CD4-positive, alpha-beta memory T cell (primary cell): Measurements from ENCODE around the gene SNED1. TPM values are rescaled to one million over a fixed set of nuclear protein-coding genes. Genes with fewer than 3 reads are reported as not detected.
A peak's percentile ranks its signal among the peaks of the same experiment; 100 is the strongest.

ENCODE experiments used
- CTCF ChIA-PET: fragments of 350-600 bp; sonication (Branson Sonifier 250); formaldehyde crosslinking; loops from one replicate; lab custom pipeline; 2021; ENCODE audit warnings: inconsistent platforms; ENCODE audit not compliant: partially characterized antibody; lab: Charles Lee
- POLR2A ChIA-PET: fragments of 350-600 bp; sonication (Branson Sonifier 250); formaldehyde crosslinking; loops from one replicate; lab custom pipeline; 2021; ENCODE audit not compliant: partially characterized antibody; lab: Charles Lee
- DNase-seq, 5 donors: peaks; one replicate each; pipeline versions ENCODE4 v3.0.0 to v3.0.0-alpha.2; 2020 to 2022; ENCODE audit warnings: mixed read lengths in 1 of 5
- H3K27ac ChIP-seq: one replicate; pipeline ENCODE4 v1.7.0; 2013; ENCODE audit warnings: low read depth, low read length
- H3K27me3 ChIP-seq: 2 replicates; pipeline ENCODE4 v1.7.0; 2013; ENCODE audit warnings: mild to moderate bottlenecking, low read length, moderate library complexity; ENCODE audit not compliant: insufficient read depth
- H3K36me3 ChIP-seq: 2 replicates; pipeline ENCODE4 v1.7.0; 2013; ENCODE audit warnings: mild to moderate bottlenecking, low read length, moderate library complexity; ENCODE audit not compliant: insufficient read depth
- H3K4me1 ChIP-seq: 2 replicates; pipeline ENCODE4 v1.7.0; 2013; ENCODE audit warnings: mild to moderate bottlenecking, low read length, moderate library complexity; ENCODE audit not compliant: insufficient read depth
- H3K4me3 ChIP-seq, 2 donors: one replicate each; pipeline ENCODE4 v1.7.0; 2013; ENCODE audit warnings: low read length in 2 of 2, mild to moderate bottlenecking in 1 of 2
- H3K9me3 ChIP-seq, 2 donors: one replicate each; pipeline ENCODE4 v1.7.0; 2013; ENCODE audit warnings: low read length in 2 of 2, control low read depth in 1 of 2; ENCODE audit not compliant: control insufficient read depth in 1 of 2
- H3K27ac Mint-ChIP-seq, 7 donors: one replicate each; pipeline ENCODE4 v1.8.0; 2020 to 2021; ENCODE audit warnings: mixed read lengths in 7 of 7, mild to moderate bottlenecking in 6 of 7, inconsistent platforms in 3 of 7, moderate library complexity in 3 of 7
- H3K27me3 Mint-ChIP-seq, 2 donors: one replicate each; pipeline ENCODE4 v1.8.0; 2020 to 2021; ENCODE audit warnings: mixed read lengths in 2 of 2
- H3K36me3 Mint-ChIP-seq, 2 donors: one replicate each; pipeline ENCODE4 v1.8.0; 2020 to 2021; ENCODE audit warnings: mixed read lengths in 2 of 2, inconsistent platforms in 1 of 2, mild to moderate bottlenecking in 1 of 2
- H3K4me1 Mint-ChIP-seq, 4 donors: one replicate each; pipeline ENCODE4 v1.8.0; 2020 to 2021; ENCODE audit warnings: mixed read lengths in 4 of 4, mild to moderate bottlenecking in 1 of 4
- H3K4me3 Mint-ChIP-seq, 8 donors: one replicate each; pipeline ENCODE4 v1.8.0; 2020 to 2021; ENCODE audit warnings: mixed read lengths in 8 of 8, mild to moderate bottlenecking in 7 of 8, moderate library complexity in 6 of 8, inconsistent platforms in 3 of 8
- H3K9me3 Mint-ChIP-seq, 8 donors: one replicate each; pipeline ENCODE4 v1.8.0; 2020 to 2021; ENCODE audit warnings: mixed read lengths in 8 of 8, mild to moderate bottlenecking in 5 of 8, inconsistent platforms in 3 of 8, moderate library complexity in 1 of 8
- intact Hi-C: fragments of 100-400 bp; cut with micrococcal nuclease; formaldehyde crosslinking; loops from one replicate; pipeline ENCODE4 v1.15.1; 2023
- polyA plus RNA-seq, 2 donors: library from polyadenylated mRNA; unstranded; fragments of 300-500 nt; fragmentation: Illumina TruSeq; gene quantifications; one replicate each; pipeline ENCODE4 v1.2.3, GENCODE V29; 2021
- total RNA-seq, 2 experiments: library from RNA; stranded (reverse); gene quantifications; one replicate each; pipeline ENCODE4 v1.2.3, GENCODE V29; 2021

Gene SNED1
- total and polyA plus RNA-seq, 4 experiments from 2014 or later = 1.6 to 90.1 (median 44.2) TPM

GRCh38 chr2:240966457-240966905 lies 31.9 kb upstream of the SNED1 start:
- no peaks in the 10 kb centered on the region for H3K36me3 ChIP-seq
- Mint-ChIP-seq H3K4me3 (no peak overlapping the region), H3K27ac (no peak overlapping the region), H3K36me3 (no peaks in the 10 kb centered on the region), H3K27me3 (peaks cover 0 to 5% of the 10 kb centered on the region in 2 donors), H3K9me3 (peaks cover 0 to 2% (median 0%) of the 10 kb centered on the region in 8 donors), H3K4me1 (no peaks in the 10 kb centered on the region)
- no peaks in the 10 kb centered on the region for H3K9me3 ChIP-seq
- POLR2A ChIA-PET = no interaction called here
- CTCF ChIA-PET = no interaction called here
- intact Hi-C loops = no loop called here
- no peak overlapping the region for H3K4me3 ChIP-seq
- H3K27ac ChIP-seq = no peak overlapping the region
- H3K27me3 ChIP-seq = no peaks in the 10 kb centered on the region
- H3K4me1 ChIP-seq = no peaks in the 10 kb centered on the region
- DNase-seq = no peak

GRCh38 chr2:240966906-240967680 lies 31.3 kb upstream of the SNED1 start:
- H3K4me1 Mint-ChIP-seq = no peaks in the 10 kb centered on the region
- Histone ChIP-seq H3K4me1 (no peaks in the 10 kb centered on the region), H3K27ac (no peak overlapping the region), H3K4me3 (no peak overlapping the region), H3K27me3 (no peaks in the 10 kb centered on the region), H3K36me3 (no peaks in the 10 kb centered on the region), H3K9me3 (no peaks in the 10 kb centered on the region)
- no peak for DNase-seq
- CTCF ChIA-PET = no interaction called here
- H3K4me3 Mint-ChIP-seq = no peak overlapping the region
- peaks cover 5 to 10% of the 10 kb centered on the region in 2 donors for H3K27me3 Mint-ChIP-seq
- H3K27ac Mint-ChIP-seq = no peak overlapping the region
- intact Hi-C loops = no loop called here
- H3K9me3 Mint-ChIP-seq = peaks cover 0 to 2% (median 0%) of the 10 kb centered on the region in 8 donors
- POLR2A ChIA-PET = no interaction called here
- H3K36me3 Mint-ChIP-seq = no peaks in the 10 kb centered on the region

- H3K27ac ChIP-seq = no peak overlapping the region
- ChIA-PET CTCF (no interaction called here), POLR2A (no interaction called here)
- Mint-ChIP-seq H3K27me3 (peaks cover 5 to 10% of the 10 kb centered on the region in 2 donors), H3K9me3 (peaks cover 0 to 2% (median 0%) of the 10 kb centered on the region in 8 donors), H3K4me3 (no peak overlapping the region), H3K4me1 (no peaks in the 10 kb centered on the region), H3K27ac (no peak overlapping the region), H3K36me3 (no peaks in the 10 kb centered on the region)
- H3K36me3 ChIP-seq = no peaks in the 10 kb centered on the region
- H3K27me3 ChIP-seq = no peaks in the 10 kb centered on the region
- H3K4me3 ChIP-seq = no peak overlapping the region
- no peaks in the 10 kb centered on the region for H3K4me1 ChIP-seq
- no peak for DNase-seq
- H3K9me3 ChIP-seq = no peaks in the 10 kb centered on the region
- intact Hi-C loops = no loop called here
These were observed 30.5 kb upstream of the SNED1 start for GRCh38 chr2:240967681-240968621.

- intact Hi-C loops = no loop called here
- ChIA-PET CTCF (no interaction called here), POLR2A (no interaction called here)
- H3K4me3 ChIP-seq = no peak overlapping the region
- H3K36me3 ChIP-seq = no peaks in the 10 kb centered on the region
- no peak for DNase-seq
- no peak overlapping the region for H3K27ac Mint-ChIP-seq
- H3K4me1 Mint-ChIP-seq = peaks cover 0 to 3% (median 1%) of the 10 kb centered on the region in 4 donors
- no peaks in the 10 kb centered on the region for H3K36me3 Mint-ChIP-seq
- no peak overlapping the region for H3K27ac ChIP-seq
- no peaks in the 10 kb centered on the region for H3K9me3 ChIP-seq
- H3K27me3 Mint-ChIP-seq = peaks cover 5 to 9% of the 10 kb centered on the region in 2 donors
- peaks cover 3% of the 10 kb centered on the region for H3K4me1 ChIP-seq
- H3K4me3 Mint-ChIP-seq = no peak overlapping the region
- H3K9me3 Mint-ChIP-seq = peaks cover 0 to 4% (median 2%) of the 10 kb centered on the region in 8 donors
- H3K27me3 ChIP-seq = no peaks in the 10 kb centered on the region
These were observed 29.4 kb upstream of the SNED1 start for GRCh38 chr2:240968731-240969624.

- Mint-ChIP-seq H3K9me3 (peaks cover 0 to 7% (median 3%) of the 10 kb centered on the region in 8 donors), H3K4me3 (no peak overlapping the region), H3K27me3 (peaks cover 9 to 11% of the 10 kb centered on the region in 2 donors), H3K27ac (peak overlapping the region in 1 of 7 donors; percentile 76), H3K36me3 (no peaks in the 10 kb centered on the region), H3K4me1 (peaks cover 5 to 10% (median 8%) of the 10 kb centered on the region in 4 donors)
- Histone ChIP-seq H3K36me3 (no peaks in the 10 kb centered on the region), H3K27me3 (no peaks in the 10 kb centered on the region), H3K4me1 (peaks cover 14% of the 10 kb centered on the region), H3K27ac (no peak overlapping the region), H3K4me3 (no peak overlapping the region), H3K9me3 (no peaks in the 10 kb centered on the region)
- intact Hi-C loops = no loop called here
- DNase-seq = no peak
- CTCF ChIA-PET = no interaction called here
- POLR2A ChIA-PET = no interaction called here
These were observed 28.3 kb upstream of the SNED1 start for GRCh38 chr2:240970104-240970503.

GRCh38 chr2:240970816-240971215 lies 27.6 kb upstream of the SNED1 start:
- ChIA-PET CTCF (no interaction called here), POLR2A (no interaction called here)
- intact Hi-C loops = no loop called here
- H3K4me1 ChIP-seq = peaks cover 18% of the 10 kb centered on the region
- H3K4me3 ChIP-seq = no peak overlapping the region
- Mint-ChIP-seq H3K27me3 (peaks cover 11 to 13% of the 10 kb centered on the region in 2 donors), H3K4me3 (no peak overlapping the region), H3K36me3 (no peaks in the 10 kb centered on the region), H3K4me1 (peaks cover 5 to 12% (median 9%) of the 10 kb centered on the region in 4 donors), H3K9me3 (peaks cover 0 to 7% (median 3%) of the 10 kb centered on the region in 8 donors), H3K27ac (no peak overlapping the region)
- DNase-seq = no peak
- H3K9me3 ChIP-seq = no peaks in the 10 kb centered on the region
- no peaks in the 10 kb centered on the region for H3K27me3 ChIP-seq
- H3K27ac ChIP-seq = no peak overlapping the region
- no peaks in the 10 kb centered on the region for H3K36me3 ChIP-seq
